Activated naive CD8-positive, alpha-beta T cell treated with anti-CD3 and anti-CD28 coated beads for 36 hours (primary cell): ENCODE data around the gene TPP1. TPM values are rescaled to one million over a fixed set of nuclear protein-coding genes. Genes with fewer than 3 reads are reported as not detected.

Experiments
- DNase-seq: peaks from one replicate; pipeline ENCODE4 v3.0.0; 2021
- H3K27ac Mint-ChIP-seq: one replicate; pipeline ENCODE4 v1.8.0; 2022; ENCODE audit warnings: mild to moderate bottlenecking, moderate library complexity, mixed read lengths
- H3K27me3 Mint-ChIP-seq: one replicate; pipeline ENCODE4 v1.8.0; 2022; ENCODE audit warnings: mild to moderate bottlenecking, mixed read lengths
- H3K36me3 Mint-ChIP-seq: one replicate; pipeline ENCODE4 v1.8.0; 2021; ENCODE audit warnings: mild to moderate bottlenecking, mixed read lengths
- H3K4me1 Mint-ChIP-seq: one replicate; pipeline ENCODE4 v1.8.0; 2021; ENCODE audit warnings: mixed read lengths
- H3K4me3 Mint-ChIP-seq: one replicate; pipeline ENCODE4 v1.8.0; 2022; ENCODE audit warnings: mild to moderate bottlenecking, moderate library complexity, mixed read lengths
- H3K9me3 Mint-ChIP-seq: one replicate; pipeline ENCODE4 v1.8.0; 2022; ENCODE audit warnings: mixed read lengths
- total RNA-seq, 2 experiments: library from RNA; stranded (reverse); gene quantifications; one replicate each; pipeline ENCODE4 v1.2.3, GENCODE V29; 2021

The TPP1 gene
- total RNA-seq, 2 experiments from 2014 or later = 30.7 to 33.7 TPM

DNA sequence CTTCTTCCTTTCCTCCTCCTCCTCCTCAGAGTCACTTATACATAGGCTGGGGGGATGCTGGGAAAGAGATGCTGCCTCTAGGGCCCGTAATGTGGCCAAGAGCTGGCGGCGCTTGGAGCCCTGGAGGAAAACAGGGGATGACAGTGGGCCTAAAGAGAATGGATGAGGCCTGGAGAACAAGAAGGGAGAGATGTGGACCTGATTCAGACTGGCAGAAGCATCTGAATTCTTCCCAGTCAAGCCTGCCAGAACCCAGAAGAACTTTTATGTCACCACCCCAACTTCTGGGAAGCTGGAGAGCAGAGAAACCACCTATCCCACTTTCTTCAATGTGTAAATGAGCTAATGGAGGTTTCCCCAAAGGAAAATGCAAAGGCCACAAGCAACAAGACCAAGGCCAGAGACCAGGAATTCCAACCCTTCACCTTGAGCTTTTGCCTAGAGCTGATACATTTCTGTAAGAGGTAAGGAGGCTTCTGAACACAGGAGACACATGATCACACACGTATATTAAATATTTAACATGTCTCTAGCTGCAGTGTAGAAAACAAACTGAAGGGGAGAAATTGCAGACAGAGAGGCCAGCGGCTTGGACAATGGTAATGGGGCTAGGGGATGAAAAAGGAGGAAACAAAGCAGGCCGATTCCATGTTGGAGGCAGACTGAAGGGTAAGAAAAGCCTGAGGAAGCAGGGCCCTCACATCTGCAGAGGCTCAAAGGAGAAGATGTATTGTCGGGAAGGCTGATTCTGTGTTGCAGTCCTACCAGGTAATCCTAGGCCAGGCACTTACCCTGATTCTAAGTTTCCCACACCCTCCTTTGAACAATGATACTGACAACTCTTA, 16.9 kb downstream of the TPP1 start:
- Mint-ChIP-seq H3K4me3 (no peak overlapping the region), H3K36me3 (peaks cover 28% of the 10 kb centered on the region), H3K4me1 (peaks cover 34% of the 10 kb centered on the region), H3K9me3 (no peaks in the 10 kb centered on the region), H3K27me3 (no peaks in the 10 kb centered on the region), H3K27ac (peak overlapping the region; percentile 22)
- DNase-seq = no peak

DNA sequence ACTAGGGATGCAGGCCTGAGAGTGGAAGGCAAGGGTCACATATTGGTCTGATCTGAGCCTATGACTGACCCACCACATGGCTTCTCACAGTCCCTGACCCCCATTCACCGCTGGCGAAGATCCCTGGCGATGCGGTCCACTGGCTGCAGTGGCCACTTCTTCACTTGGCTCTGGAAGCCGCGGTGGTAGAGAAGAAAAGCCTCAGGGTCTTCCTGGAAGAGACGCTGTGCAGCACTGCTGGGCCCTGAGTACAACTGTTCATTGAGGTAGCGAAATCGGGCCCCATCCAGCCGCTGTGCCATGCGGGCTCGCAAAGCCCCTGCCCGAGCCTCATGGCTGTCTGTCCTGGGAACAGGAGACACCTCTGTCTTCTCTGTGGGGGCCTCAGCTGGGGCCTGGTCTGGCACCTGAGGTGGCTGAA, 18.2 kb downstream of the TPP1 start:
- Mint-ChIP-seq H3K27ac (peak overlapping the region; percentile 44), H3K36me3 (peaks cover 27% of the 10 kb centered on the region), H3K4me3 (no peak overlapping the region), H3K4me1 (peaks cover 32% of the 10 kb centered on the region), H3K27me3 (no peaks in the 10 kb centered on the region), H3K9me3 (no peaks in the 10 kb centered on the region)
- DNase-seq = no peak

DNA sequence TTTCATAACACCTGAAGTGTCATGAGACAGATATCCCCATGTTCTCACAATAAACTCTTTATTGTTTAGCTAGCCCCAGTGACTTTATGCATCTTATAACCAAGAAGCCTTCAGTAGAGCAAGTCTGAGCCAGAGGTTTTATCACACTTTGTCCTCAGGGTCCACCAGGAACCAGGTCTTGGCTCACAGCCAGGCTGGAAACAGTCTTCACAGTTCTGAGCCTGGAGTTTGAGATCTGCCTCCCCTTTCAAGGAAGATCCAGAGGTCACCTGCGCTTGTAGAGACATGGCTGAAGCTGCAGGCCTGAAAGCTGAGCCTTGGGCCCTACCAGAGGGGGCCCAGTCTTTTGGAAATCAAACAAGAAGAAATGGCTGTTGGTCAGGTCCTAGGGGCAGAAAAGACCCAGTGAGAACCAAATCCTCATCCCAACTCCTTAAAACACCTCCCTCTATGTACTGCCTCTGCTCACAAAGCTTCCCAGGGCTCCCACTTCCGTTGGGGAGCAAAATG, 19.3 kb downstream of the TPP1 start:
- DNase-seq = no peak
- H3K27me3 Mint-ChIP-seq = no peaks in the 10 kb centered on the region
- H3K9me3 Mint-ChIP-seq = no peaks in the 10 kb centered on the region
- H3K4me3 Mint-ChIP-seq = no peak overlapping the region
- peaks cover 32% of the 10 kb centered on the region for H3K4me1 Mint-ChIP-seq
- H3K27ac Mint-ChIP-seq = no peak overlapping the region
- peaks cover 30% of the 10 kb centered on the region for H3K36me3 Mint-ChIP-seq

DNA sequence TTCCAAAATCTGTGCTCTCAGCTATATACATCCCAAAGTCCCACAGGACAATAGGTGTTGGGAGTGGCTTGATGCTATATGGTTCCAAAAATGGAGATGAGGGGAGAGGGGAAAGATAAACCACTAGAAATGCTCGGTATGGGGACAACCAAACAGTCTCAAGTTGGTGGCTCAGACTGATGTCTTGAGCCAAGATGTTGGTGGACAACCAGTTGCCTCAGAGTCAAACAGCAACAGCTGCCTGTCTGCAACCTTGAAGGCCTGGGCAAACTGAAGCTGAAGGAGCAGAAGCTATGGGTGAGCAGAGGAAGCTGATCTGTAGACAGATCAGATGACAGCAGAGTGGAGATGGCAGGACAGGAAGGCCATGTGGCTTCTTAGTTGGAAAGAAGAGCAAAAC, 19.8 kb downstream of the TPP1 start:
- Mint-ChIP-seq H3K27me3 (no peaks in the 10 kb centered on the region), H3K27ac (no peak overlapping the region)

DNA sequence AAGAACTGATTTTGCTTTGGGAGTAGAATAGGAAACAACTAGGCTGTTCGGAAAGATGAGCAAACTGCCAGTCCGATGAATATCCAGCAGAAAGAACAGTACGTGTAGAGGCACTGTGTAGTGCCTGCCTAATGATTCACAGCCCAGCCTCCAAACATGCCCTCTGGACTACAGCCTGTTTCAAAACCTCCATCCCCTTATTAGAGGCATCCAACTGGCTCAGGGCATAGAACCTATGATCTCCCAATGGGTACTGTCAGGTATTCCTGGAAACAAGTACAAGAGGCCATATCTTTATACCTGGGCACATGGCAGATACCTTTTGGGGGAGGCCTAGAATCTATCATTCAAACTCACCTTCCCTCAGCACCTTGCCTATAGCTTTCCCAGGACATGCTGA, 20.7 kb downstream of the TPP1 start:
- Mint-ChIP-seq H3K4me1 (peaks cover 43% of the 10 kb centered on the region), H3K27ac (no peak overlapping the region), H3K27me3 (no peaks in the 10 kb centered on the region), H3K4me3 (no peak overlapping the region), H3K36me3 (peaks cover 40% of the 10 kb centered on the region), H3K9me3 (no peaks in the 10 kb centered on the region)
- no peak for DNase-seq

More for the DNA sequence above, 19.8 kb downstream of the TPP1 start:
- no peak for DNase-seq
- H3K4me1 Mint-ChIP-seq = peaks cover 35% of the 10 kb centered on the region
- peaks cover 32% of the 10 kb centered on the region for H3K36me3 Mint-ChIP-seq
- H3K4me3 Mint-ChIP-seq = no peak overlapping the region
- no peaks in the 10 kb centered on the region for H3K9me3 Mint-ChIP-seq

DNA sequence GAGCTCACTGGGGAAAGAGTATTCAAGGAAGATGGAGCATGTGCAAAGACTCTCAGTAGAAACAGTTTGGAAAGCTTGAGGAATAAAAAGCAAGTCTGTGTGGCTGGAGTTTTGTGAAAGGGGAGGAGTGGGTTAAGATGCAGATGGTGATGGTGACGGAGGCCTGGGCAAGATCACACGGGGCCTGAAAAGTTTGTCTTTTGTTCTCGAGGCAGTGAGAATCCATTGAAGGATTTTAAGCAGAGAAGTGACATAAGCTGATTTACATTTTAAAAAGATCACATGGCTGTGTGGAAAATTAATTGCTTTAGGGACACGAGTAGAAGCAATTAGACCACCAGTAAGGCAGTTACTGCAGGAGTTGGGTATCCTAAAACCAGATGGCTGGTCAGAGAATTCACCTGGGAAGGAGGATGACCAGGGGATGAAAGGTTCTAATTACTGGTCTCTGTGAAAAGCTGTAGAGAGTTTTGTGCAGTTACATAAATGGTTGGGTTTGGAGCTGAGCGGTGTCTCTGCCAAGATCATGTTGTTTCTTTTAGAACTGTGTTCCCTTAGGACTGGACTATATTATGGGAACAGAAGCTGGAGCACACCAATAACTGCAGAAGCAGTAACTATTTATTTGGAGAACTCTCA, 22.9 kb downstream of the TPP1 start:
- no peak for DNase-seq
- H3K36me3 Mint-ChIP-seq = peaks cover 50% of the 10 kb centered on the region
- H3K4me1 Mint-ChIP-seq = peaks cover 32% of the 10 kb centered on the region
- no peaks in the 10 kb centered on the region for H3K27me3 Mint-ChIP-seq
- no peaks in the 10 kb centered on the region for H3K9me3 Mint-ChIP-seq
- no peak overlapping the region for H3K27ac Mint-ChIP-seq
- H3K4me3 Mint-ChIP-seq = no peak overlapping the region

DNA sequence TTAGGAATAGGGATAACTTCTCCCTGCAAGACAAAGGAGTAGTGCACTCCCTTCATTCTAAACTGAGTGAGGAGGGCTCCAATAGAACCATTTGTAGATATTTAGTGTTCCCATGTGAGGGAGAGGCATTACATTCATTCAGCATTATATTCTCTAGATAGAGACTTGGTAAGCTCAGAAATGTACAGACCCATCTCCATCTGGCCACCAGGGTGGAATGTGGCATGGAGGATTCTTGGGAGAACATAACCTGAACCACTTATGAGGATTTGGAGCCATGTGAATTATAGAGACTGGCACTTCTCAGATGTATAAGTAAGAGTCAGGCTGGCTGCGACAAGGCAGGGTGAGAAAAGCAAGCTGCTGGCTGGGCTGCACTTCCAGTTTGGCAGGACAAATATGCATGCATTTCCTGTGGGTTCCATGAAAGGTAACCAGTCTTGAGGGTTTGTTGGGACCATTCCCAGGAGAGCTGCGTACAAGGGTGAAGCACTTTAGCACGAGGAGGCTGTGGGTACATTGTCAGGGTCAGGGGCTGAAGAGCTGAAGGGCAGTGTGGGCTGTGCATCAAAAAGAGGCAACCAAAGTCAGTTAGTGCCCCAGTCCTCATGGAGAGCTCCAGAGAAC, 25.0 kb downstream of the TPP1 start:
- no peak for DNase-seq
- Mint-ChIP-seq H3K4me1 (peaks cover 27% of the 10 kb centered on the region), H3K27ac (no peak overlapping the region), H3K36me3 (peaks cover 47% of the 10 kb centered on the region), H3K4me3 (no peak overlapping the region), H3K9me3 (no peaks in the 10 kb centered on the region), H3K27me3 (no peaks in the 10 kb centered on the region)

DNA sequence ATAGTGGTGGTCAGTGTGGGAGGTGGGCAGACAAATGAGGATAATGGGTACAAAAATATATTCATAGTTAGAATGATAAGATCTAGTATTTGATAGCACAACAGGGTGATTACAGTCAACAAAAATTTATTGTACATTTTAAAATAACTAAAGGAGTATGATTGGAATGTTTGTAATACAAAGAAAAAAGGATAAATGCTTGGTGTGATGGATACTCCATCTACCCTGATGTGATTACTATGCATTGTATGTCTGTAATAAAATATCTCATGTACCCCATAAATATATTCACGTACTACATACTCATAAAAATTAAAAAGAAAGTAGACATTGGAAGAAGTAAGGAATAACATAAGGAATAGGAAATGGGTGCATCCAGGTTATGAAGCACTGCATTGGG, 31.2 kb downstream of the TPP1 start:
- no peak for DNase-seq
- H3K36me3 Mint-ChIP-seq = peaks cover 41% of the 10 kb centered on the region

DNA sequence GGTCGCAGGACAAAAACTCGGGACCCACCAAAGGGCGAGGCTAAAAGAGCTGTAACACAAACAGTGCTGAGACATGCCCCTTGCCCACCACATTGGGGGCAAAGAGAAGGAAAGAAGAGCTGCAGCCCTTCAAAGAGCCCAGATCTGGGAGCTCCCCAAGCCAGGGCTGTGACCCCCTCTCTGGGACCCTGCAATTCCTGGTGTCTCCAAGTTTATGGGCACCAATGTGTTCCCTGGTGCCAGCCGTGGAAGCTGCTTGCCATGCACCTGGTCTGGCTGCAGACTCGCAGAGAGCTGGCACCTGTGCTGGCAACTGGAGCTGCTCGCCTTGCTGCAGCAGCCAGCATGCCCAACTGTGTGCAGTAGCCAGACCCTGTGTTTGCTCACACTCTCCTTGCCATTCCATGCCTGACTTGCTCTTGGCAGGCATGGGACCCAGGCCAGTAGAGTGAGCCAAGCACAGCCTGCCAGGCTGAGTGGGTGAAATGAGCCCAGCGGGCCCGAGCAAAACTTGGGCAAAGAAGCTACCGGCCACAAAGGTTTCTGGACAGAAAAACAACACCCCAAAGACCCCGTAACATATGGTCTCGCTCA, 31.8 kb downstream of the TPP1 start:
- peaks cover 23% of the 10 kb centered on the region for H3K9me3 Mint-ChIP-seq
- peaks cover 45% of the 10 kb centered on the region for H3K36me3 Mint-ChIP-seq
- H3K4me1 Mint-ChIP-seq = no peaks in the 10 kb centered on the region

More for the DNA sequence above, 31.2 kb downstream of the TPP1 start:
- H3K4me3 Mint-ChIP-seq = no peak overlapping the region
- H3K27ac Mint-ChIP-seq = no peak overlapping the region
- H3K27me3 Mint-ChIP-seq = no peaks in the 10 kb centered on the region
- H3K9me3 Mint-ChIP-seq = peaks cover 18% of the 10 kb centered on the region
- no peaks in the 10 kb centered on the region for H3K4me1 Mint-ChIP-seq

DNA sequence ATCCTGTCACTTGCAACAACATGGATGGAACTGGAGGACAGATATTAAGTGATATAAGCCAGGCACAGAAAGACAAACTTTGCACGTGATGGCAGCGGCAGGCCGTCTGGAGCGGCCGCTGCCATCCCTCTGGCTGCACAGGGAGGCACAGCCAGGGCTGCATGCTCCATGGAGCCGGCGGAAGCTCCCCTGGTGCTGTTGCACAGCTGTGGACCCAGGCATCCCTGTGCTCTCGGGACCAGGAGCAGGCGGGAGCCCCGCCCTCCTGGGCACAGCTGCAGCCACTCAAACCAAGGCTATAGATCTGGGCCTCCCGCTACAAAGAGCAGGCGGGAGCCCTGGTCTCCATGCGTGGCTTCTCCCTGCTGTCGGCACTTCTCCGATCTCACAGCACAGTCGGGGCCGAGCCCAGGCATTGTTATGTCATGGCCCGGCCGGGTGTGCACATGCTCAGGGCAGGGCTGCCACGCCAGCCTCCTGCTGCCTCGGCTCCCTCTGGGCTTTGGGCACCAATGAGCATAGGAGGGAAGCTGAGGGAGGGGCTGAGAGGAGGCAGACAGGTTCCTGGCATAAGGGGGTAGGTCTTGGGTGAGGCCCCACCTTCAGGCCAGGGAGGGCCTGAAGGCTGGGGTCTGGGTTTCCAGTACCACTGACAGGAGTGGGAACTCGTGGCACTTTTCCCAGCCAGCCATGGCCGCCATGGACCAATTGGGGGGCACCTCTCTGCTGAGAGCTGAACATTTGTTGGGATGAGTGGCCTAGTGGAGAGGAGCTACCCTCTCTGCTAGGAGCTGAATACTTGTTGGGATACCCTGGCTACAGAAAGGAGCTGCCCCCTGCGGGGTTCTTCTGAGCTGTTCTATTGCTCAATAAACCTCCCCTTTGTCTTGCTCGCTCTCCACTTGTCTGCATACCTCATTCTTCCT, 32.5 kb downstream of the TPP1 start:
- Mint-ChIP-seq H3K4me1 (no peaks in the 10 kb centered on the region), H3K4me3 (no peak overlapping the region), H3K36me3 (peaks cover 46% of the 10 kb centered on the region), H3K27ac (no peak overlapping the region), H3K9me3 (peaks cover 27% of the 10 kb centered on the region), H3K27me3 (no peaks in the 10 kb centered on the region)
- DNase-seq = no peak

More for the DNA sequence above, 31.8 kb downstream of the TPP1 start:
- DNase-seq = no peak
- Mint-ChIP-seq H3K4me3 (no peak overlapping the region), H3K27ac (no peak overlapping the region), H3K27me3 (no peaks in the 10 kb centered on the region)

DNA sequence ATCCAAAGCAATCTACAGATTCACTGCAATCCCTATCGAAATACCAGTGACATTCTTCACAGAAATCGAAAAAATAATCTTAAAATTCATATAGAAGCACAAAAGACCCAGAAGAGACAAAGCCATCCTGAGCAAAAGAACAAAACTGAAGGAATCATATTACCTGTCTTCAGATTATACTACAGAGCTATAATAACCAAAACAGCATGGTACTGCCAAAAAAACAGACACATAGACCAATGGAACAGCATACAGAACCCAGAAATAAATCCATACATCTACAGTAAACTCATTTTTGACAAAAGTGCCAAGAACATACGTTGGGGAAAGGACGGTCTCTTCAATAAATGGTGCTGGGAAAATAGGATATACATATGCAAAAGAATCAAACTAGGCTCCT, 34.7 kb downstream of the TPP1 start:
- Mint-ChIP-seq H3K27ac (no peak overlapping the region), H3K27me3 (no peaks in the 10 kb centered on the region), H3K4me3 (no peak overlapping the region), H3K9me3 (peaks cover 27% of the 10 kb centered on the region), H3K4me1 (no peaks in the 10 kb centered on the region), H3K36me3 (peaks cover 49% of the 10 kb centered on the region)
- no peak for DNase-seq

DNA sequence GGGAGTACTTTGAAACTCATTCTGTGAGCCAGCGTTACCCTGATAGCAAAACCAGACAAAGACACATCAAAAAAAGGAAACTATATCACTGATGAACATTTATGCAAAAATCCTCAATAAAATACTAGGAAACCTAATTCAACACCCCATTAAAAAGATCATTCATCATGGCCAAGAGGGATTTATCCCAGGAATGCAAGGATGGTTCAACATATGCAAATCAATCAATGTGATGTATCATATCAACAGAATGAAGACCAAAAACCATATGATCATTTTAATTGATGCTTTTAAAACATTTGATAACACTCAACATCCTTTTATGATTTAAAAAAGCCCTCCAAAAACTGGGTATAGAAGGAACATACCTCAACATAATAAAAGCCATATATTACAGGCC, 35.6 kb downstream of the TPP1 start:
- Mint-ChIP-seq H3K4me1 (no peaks in the 10 kb centered on the region), H3K9me3 (peaks cover 27% of the 10 kb centered on the region), H3K36me3 (peaks cover 49% of the 10 kb centered on the region), H3K4me3 (no peak overlapping the region), H3K27me3 (no peaks in the 10 kb centered on the region), H3K27ac (no peak overlapping the region)
- DNase-seq = no peak

DNA sequence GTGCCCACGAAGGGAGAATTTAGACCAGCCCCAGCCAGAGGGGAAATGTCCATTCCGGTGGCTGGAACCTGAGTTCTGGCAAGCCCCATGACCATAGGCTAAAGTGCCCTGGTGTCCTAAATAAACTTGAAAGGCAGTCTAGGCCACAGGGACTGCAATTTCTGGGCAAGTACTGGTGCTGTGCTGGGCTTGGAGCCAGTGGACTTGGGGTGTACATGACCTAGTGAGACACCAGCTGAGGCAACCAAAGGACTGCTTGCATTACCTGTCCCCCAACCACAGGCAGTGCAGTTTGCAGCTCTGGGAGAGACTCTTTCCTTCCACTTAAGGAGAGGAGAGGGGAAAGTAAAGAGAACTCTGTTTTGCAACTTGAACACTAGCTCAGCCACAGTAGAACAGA, 39.5 kb downstream of the TPP1 start:
- H3K27me3 Mint-ChIP-seq = no peaks in the 10 kb centered on the region
- no peak overlapping the region for H3K27ac Mint-ChIP-seq
- H3K4me3 Mint-ChIP-seq = no peak overlapping the region
- peaks cover 23% of the 10 kb centered on the region for H3K9me3 Mint-ChIP-seq
- H3K4me1 Mint-ChIP-seq = peaks cover 4% of the 10 kb centered on the region
- peaks cover 39% of the 10 kb centered on the region for H3K36me3 Mint-ChIP-seq
- no peak for DNase-seq

DNA sequence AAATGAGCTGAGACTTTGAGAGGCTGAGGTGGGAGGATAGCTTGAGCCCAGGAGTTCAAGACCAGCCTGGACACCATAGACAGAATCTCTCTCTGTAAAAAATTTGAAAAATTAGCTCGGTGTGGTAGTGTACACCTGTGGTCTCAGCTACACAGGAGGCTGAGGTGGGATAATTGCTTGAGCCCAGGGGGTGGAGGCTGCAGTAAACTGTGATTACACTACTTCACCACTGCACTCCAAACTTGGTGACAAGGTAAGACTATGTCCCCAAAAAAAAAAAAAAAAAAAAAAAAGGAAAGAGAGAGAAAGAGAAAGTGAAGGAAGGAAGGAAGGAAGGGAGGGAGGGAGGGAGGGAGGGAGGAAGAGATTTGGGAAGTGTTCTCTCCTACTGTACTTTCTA, 41.1 kb downstream of the TPP1 start:
- no peak for DNase-seq
- Mint-ChIP-seq H3K9me3 (peaks cover 10% of the 10 kb centered on the region), H3K4me1 (peaks cover 4% of the 10 kb centered on the region), H3K4me3 (no peak overlapping the region), H3K27ac (no peak overlapping the region), H3K27me3 (no peaks in the 10 kb centered on the region), H3K36me3 (peaks cover 24% of the 10 kb centered on the region)
